Activated naive CD8-positive, alpha-beta T cell treated with anti-CD3 and anti-CD28 coated beads for 36 hours (primary cell): ENCODE data around the gene KPTN. TPM values are rescaled to one million over a fixed set of nuclear protein-coding genes. Genes with fewer than 3 reads are reported as not detected.

Experiments used
- DNase-seq: peaks from one replicate; pipeline ENCODE4 v3.0.0; 2021
- H3K27ac Mint-ChIP-seq: one replicate; pipeline ENCODE4 v1.8.0; 2022; ENCODE audit warnings: mild to moderate bottlenecking, moderate library complexity, mixed read lengths
- H3K27me3 Mint-ChIP-seq: one replicate; pipeline ENCODE4 v1.8.0; 2022; ENCODE audit warnings: mild to moderate bottlenecking, mixed read lengths
- H3K36me3 Mint-ChIP-seq: one replicate; pipeline ENCODE4 v1.8.0; 2021; ENCODE audit warnings: mild to moderate bottlenecking, mixed read lengths
- H3K4me1 Mint-ChIP-seq: one replicate; pipeline ENCODE4 v1.8.0; 2021; ENCODE audit warnings: mixed read lengths
- H3K4me3 Mint-ChIP-seq: one replicate; pipeline ENCODE4 v1.8.0; 2022; ENCODE audit warnings: mild to moderate bottlenecking, moderate library complexity, mixed read lengths
- H3K9me3 Mint-ChIP-seq: one replicate; pipeline ENCODE4 v1.8.0; 2022; ENCODE audit warnings: mixed read lengths
- total RNA-seq, 2 experiments: library from RNA; stranded (reverse); gene quantifications; one replicate each; pipeline ENCODE4 v1.2.3, GENCODE V29; 2021

The KPTN gene
- total RNA-seq, 2 experiments from 2014 or later: 12.4 to 13.4 TPM

- H3K9me3 Mint-ChIP-seq: peaks cover 4% of the 10 kb centered on the region
Measured at GRCh38 chr19:47512183-47512947, 28.3 kb upstream of the KPTN start.

GRCh38 chr19:47511681-47512080 is 27.7 kb upstream of the KPTN start:
- no peak for DNase-seq
- Mint-ChIP-seq H3K4me3 (no peak overlapping the region), H3K27me3 (no peaks in the 10 kb centered on the region), H3K4me1 (peaks cover 55% of the 10 kb centered on the region), H3K27ac (no peak overlapping the region), H3K9me3 (peaks cover 1% of the 10 kb centered on the region), H3K36me3 (no peaks in the 10 kb centered on the region)

More at GRCh38 chr19:47512183-47512947, 28.3 kb upstream of the KPTN start:
- no peaks in the 10 kb centered on the region for H3K36me3 Mint-ChIP-seq
- peak overlapping the region; percentile 98 for H3K4me3 Mint-ChIP-seq
- no peak for DNase-seq
- no peaks in the 10 kb centered on the region for H3K27me3 Mint-ChIP-seq
- peaks cover 62% of the 10 kb centered on the region for H3K4me1 Mint-ChIP-seq
- H3K27ac Mint-ChIP-seq: peak overlapping the region; percentile 97

- H3K4me3 Mint-ChIP-seq: no peak overlapping the region
- H3K4me1 Mint-ChIP-seq: peaks cover 49% of the 10 kb centered on the region
- no peak for DNase-seq
- H3K9me3 Mint-ChIP-seq: no peaks in the 10 kb centered on the region
- no peaks in the 10 kb centered on the region for H3K27me3 Mint-ChIP-seq
- no peaks in the 10 kb centered on the region for H3K36me3 Mint-ChIP-seq
- H3K27ac Mint-ChIP-seq: no peak overlapping the region
Measured at GRCh38 chr19:47511128-47511517, 27.1 kb upstream of the KPTN start.

- H3K4me1 Mint-ChIP-seq: peaks cover 45% of the 10 kb centered on the region
- H3K4me3 Mint-ChIP-seq: no peak overlapping the region
- no peak for DNase-seq
- no peaks in the 10 kb centered on the region for H3K9me3 Mint-ChIP-seq
- H3K27ac Mint-ChIP-seq: no peak overlapping the region
- H3K36me3 Mint-ChIP-seq: no peaks in the 10 kb centered on the region
- H3K27me3 Mint-ChIP-seq: no peaks in the 10 kb centered on the region
Measured at GRCh38 chr19:47510516-47511127, 26.6 kb upstream of the KPTN start.

GRCh38 chr19:47509973-47510372 is 26.0 kb upstream of the KPTN start:
- Mint-ChIP-seq H3K27me3 (no peaks in the 10 kb centered on the region), H3K4me1 (peaks cover 44% of the 10 kb centered on the region), H3K9me3 (no peaks in the 10 kb centered on the region), H3K4me3 (no peak overlapping the region), H3K27ac (no peak overlapping the region), H3K36me3 (no peaks in the 10 kb centered on the region)
- DNase-seq: no peak

- Mint-ChIP-seq H3K27me3 (no peaks in the 10 kb centered on the region), H3K4me3 (no peak overlapping the region), H3K36me3 (no peaks in the 10 kb centered on the region), H3K27ac (peak overlapping the region; percentile 52), H3K9me3 (no peaks in the 10 kb centered on the region), H3K4me1 (peaks cover 42% of the 10 kb centered on the region)
- no peak for DNase-seq
Measured at GRCh38 chr19:47509170-47509847, 25.3 kb upstream of the KPTN start.

- H3K27me3 Mint-ChIP-seq: no peaks in the 10 kb centered on the region
- no peaks in the 10 kb centered on the region for H3K36me3 Mint-ChIP-seq
- H3K9me3 Mint-ChIP-seq: no peaks in the 10 kb centered on the region
- peaks cover 39% of the 10 kb centered on the region for H3K4me1 Mint-ChIP-seq
- no peak overlapping the region for H3K4me3 Mint-ChIP-seq
- H3K27ac Mint-ChIP-seq: no peak overlapping the region
- no peak for DNase-seq
Measured at GRCh38 chr19:47508721-47509120, 24.7 kb upstream of the KPTN start.

- DNase-seq: no peak
- Mint-ChIP-seq H3K36me3 (peaks cover 3% of the 10 kb centered on the region), H3K27me3 (no peaks in the 10 kb centered on the region)
Measured at GRCh38 chr19:47507924-47508553, 24.0 kb upstream of the KPTN start.

GRCh38 chr19:47507012-47507411 is 23.0 kb upstream of the KPTN start:
- DNase-seq: no peak
- Mint-ChIP-seq H3K4me3 (no peak overlapping the region), H3K36me3 (peaks cover 3% of the 10 kb centered on the region), H3K27ac (no peak overlapping the region), H3K27me3 (no peaks in the 10 kb centered on the region), H3K9me3 (no peaks in the 10 kb centered on the region), H3K4me1 (peaks cover 22% of the 10 kb centered on the region)

More at GRCh38 chr19:47507924-47508553, 24.0 kb upstream of the KPTN start:
- no peak overlapping the region for H3K27ac Mint-ChIP-seq
- H3K4me3 Mint-ChIP-seq: no peak overlapping the region
- no peaks in the 10 kb centered on the region for H3K9me3 Mint-ChIP-seq
- H3K4me1 Mint-ChIP-seq: peaks cover 33% of the 10 kb centered on the region

- no peaks in the 10 kb centered on the region for H3K27me3 Mint-ChIP-seq
- H3K9me3 Mint-ChIP-seq: no peaks in the 10 kb centered on the region
- H3K27ac Mint-ChIP-seq: no peak overlapping the region
- no peak for DNase-seq
- H3K4me3 Mint-ChIP-seq: no peak overlapping the region
- peaks cover 17% of the 10 kb centered on the region for H3K4me1 Mint-ChIP-seq
- peaks cover 3% of the 10 kb centered on the region for H3K36me3 Mint-ChIP-seq
Measured at GRCh38 chr19:47506459-47506858, 22.4 kb upstream of the KPTN start.

GRCh38 chr19:47505506-47505905 is 21.5 kb upstream of the KPTN start:
- Mint-ChIP-seq H3K4me1 (peaks cover 8% of the 10 kb centered on the region), H3K36me3 (peaks cover 3% of the 10 kb centered on the region), H3K9me3 (no peaks in the 10 kb centered on the region), H3K4me3 (no peak overlapping the region), H3K27me3 (no peaks in the 10 kb centered on the region), H3K27ac (no peak overlapping the region)
- no peak for DNase-seq

- no peak overlapping the region for H3K27ac Mint-ChIP-seq
- no peaks in the 10 kb centered on the region for H3K27me3 Mint-ChIP-seq
- peaks cover 2% of the 10 kb centered on the region for H3K4me1 Mint-ChIP-seq
- peaks cover 5% of the 10 kb centered on the region for H3K36me3 Mint-ChIP-seq
- no peak overlapping the region for H3K4me3 Mint-ChIP-seq
- H3K9me3 Mint-ChIP-seq: no peaks in the 10 kb centered on the region
- DNase-seq: no peak
Measured at GRCh38 chr19:47503826-47504150, 19.8 kb upstream of the KPTN start.

- Mint-ChIP-seq H3K27ac (no peak overlapping the region), H3K4me1 (peaks cover 2% of the 10 kb centered on the region), H3K4me3 (no peak overlapping the region), H3K36me3 (peaks cover 5% of the 10 kb centered on the region), H3K9me3 (no peaks in the 10 kb centered on the region), H3K27me3 (no peaks in the 10 kb centered on the region)
- DNase-seq: no peak
Measured at GRCh38 chr19:47503130-47503825, 19.3 kb upstream of the KPTN start.

- Mint-ChIP-seq H3K27ac (no peak overlapping the region), H3K4me3 (no peak overlapping the region), H3K9me3 (no peaks in the 10 kb centered on the region), H3K36me3 (peaks cover 5% of the 10 kb centered on the region), H3K27me3 (no peaks in the 10 kb centered on the region), H3K4me1 (no peaks in the 10 kb centered on the region)
- DNase-seq: no peak
Measured at GRCh38 chr19:47499863-47500830, 16.1 kb upstream of the KPTN start.
